ENCODE data around the gene TCN2.
A peak's percentile ranks its signal among the peaks of the same experiment; 100 is the strongest.

Gene TCN2

DNA sequence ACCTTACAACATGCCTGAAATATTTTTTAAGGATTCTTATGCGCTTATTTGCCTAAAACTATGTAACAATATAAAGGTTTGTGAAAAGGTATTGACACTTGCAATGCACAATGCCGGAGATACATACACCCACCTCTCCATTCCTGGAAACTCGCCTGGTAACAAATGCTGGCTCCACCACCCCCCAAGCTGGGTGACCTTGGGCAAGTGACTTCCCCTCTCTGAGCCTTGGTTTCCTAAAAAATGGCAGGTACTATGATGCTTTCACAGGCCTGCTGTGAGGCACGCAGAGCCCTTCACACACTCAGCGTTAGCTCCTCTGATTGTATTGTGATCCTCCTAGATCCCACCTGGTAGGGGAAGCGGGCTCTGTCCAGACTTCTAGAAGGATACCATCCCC is 34.8 kb upstream of the TCN2 start:
- H3K4me3 ChIP-seq (ENCODE audit: control insufficient read depth, low read depth, low read length), result no peak overlapping the region
- TF ChIP-seq, protein P1, sequence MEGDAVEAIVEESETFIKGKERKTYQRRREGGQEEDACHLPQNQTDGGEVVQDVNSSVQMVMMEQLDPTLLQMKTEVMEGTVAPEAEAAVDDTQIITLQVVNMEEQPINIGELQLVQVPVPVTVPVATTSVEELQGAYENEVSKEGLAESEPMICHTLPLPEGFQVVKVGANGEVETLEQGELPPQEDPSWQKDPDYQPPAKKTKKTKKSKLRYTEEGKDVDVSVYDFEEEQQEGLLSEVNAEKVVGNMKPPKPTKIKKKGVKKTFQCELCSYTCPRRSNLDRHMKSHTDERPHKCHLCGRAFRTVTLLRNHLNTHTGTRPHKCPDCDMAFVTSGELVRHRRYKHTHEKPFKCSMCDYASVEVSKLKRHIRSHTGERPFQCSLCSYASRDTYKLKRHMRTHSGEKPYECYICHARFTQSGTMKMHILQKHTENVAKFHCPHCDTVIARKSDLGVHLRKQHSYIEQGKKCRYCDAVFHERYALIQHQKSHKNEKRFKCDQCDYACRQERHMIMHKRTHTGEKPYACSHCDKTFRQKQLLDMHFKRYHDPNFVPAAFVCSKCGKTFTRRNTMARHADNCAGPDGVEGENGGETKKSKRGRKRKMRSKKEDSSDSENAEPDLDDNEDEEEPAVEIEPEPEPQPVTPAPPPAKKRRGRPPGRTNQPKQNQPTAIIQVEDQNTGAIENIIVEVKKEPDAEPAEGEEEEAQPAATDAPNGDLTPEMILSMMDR (IDR thresholded peaks at IDR 0.05; ENCODE audit: control insufficient read depth, insufficient read depth, low read depth, low read length, missing control alignments), result no peak
- no peak for DNase-seq (ENCODE audit: low read depth)

DNA sequence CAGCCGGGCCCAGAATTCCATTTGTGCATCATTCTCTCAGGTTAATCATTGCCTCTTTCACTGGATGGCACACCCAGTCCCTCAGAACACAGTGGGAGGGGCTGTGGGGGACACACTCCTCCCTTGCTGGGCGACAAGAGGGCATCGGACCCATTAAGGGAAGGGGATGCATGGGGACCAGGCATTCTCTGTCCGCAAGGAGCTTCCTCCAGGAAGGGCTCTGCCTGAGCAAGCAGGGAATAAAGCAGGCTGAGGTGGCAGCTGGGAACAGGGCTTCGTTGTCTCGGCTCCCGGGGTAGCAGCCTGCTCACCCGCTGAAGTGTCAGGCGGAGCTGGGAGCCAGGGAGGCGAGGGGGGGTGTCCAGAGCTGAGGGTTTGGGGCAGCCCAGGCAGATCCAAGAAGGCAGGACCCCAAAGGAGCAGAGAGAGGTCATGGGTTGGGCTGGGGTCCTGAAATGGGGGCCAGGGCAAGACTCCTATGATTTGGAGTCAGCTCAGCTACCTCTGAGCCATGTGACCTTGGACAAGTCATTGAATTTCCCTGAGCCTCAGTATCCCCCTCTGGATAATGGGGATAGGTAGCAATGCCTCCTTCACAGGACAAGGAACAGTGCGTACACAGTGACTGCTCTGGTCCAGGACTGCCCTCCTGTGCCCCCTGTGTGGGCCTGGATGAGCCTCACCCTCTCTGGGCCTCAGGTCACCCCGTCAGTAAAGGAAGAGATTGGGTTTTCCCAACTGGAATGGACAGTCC is 34.0 kb upstream of the TCN2 start:
- DNase-seq (ENCODE audit: low read depth), result no peak
- no peak overlapping the region for H3K4me3 ChIP-seq (ENCODE audit: control insufficient read depth, low read depth, low read length)
- TF ChIP-seq, protein P1 (IDR thresholded peaks at IDR 0.05; ENCODE audit: control insufficient read depth, insufficient read depth, low read depth, low read length, missing control alignments), result no peak

DNA sequence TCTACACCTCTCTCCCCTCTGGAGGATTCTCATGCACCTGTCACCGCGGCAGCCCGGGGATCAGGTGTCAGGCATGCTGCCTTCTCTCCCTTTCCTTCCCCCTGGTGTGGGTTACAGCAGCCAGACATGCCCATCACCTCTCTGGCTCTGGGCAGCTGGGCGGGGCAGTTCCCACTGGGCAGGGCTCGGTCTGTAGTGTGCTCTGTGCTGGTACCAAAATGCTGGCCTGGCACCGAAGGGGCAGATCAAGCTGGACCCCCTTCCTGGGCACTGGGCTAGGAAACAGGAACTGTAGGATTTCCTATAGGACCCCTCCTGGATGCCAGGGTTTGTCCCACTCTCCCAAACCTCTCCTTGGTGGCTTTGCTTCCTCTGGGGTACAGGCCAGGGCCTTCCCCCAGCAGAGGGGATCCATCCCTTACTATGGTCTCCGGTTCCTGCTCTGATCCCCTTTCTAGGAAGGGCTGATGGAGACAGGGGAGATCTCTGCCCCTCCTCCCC is 33.3 kb upstream of the TCN2 start:
- TF ChIP-seq, protein P1 (IDR thresholded peaks at IDR 0.05; ENCODE audit: control insufficient read depth, insufficient read depth, low read depth, low read length, missing control alignments), result no peak
- DNase-seq (ENCODE audit: low read depth), result no peak
- H3K4me3 ChIP-seq (ENCODE audit: control insufficient read depth, low read depth, low read length), result no peak overlapping the region

DNA sequence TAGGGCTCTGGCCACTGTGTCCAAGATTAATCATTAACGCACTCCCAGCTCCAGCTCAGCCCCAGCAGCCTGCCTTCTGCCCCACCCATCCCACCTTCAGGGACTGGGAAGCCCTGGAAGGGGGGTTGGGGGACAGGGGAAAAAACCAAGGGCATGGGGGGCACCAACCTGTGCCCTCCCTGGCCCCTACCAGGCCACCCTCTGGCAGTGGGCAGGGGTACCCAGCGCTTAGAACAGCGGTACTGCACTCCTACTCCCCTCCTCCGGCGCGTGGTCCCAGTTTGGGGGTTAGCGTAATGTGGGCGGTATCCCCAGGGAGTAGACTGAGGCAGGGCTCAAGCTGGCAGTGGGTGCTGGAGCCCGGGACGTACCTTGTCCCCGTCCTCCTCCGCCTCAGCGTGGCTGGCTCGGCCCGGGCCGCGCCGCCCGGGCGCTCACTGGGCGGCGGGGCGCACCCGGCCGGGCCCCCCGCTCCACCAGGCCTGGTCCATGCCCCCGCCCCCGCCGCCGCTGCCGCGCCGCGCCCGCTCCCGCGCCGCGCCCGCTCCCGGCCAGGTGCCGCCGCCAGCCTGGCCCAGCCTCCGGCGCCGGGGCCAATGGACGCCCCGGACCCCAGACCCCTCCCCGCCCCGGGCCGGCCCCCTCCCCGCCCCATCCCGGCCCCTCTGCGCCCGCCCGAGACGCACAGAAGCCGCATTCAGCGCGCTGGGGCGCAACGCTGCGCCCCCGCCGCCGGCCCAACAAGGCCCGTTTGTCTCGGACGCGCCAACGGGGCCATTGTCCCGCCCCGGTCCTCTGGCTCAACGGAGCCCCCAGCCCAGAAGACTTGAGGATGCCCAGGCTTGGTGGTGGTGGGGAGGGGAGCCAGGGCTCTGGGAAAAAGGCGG is 32.6 kb upstream of the TCN2 start, which contains the start of gene GAL3ST1:
Gene GAL3ST1, minus strand, starts transcription at position 571 of the 887 bp plus-strand sequence. CDS start 17,273 bp downstream, outside the sequence.
- DNase-seq (ENCODE audit: low read depth), result no peak
- TF ChIP-seq, protein P1 (IDR thresholded peaks at IDR 0.05; ENCODE audit: control insufficient read depth, insufficient read depth, low read depth, low read length, missing control alignments), result no peak
- H3K4me3 ChIP-seq (ENCODE audit: control insufficient read depth, low read depth, low read length), result no peak within 1 kb of the TSS

DNA sequence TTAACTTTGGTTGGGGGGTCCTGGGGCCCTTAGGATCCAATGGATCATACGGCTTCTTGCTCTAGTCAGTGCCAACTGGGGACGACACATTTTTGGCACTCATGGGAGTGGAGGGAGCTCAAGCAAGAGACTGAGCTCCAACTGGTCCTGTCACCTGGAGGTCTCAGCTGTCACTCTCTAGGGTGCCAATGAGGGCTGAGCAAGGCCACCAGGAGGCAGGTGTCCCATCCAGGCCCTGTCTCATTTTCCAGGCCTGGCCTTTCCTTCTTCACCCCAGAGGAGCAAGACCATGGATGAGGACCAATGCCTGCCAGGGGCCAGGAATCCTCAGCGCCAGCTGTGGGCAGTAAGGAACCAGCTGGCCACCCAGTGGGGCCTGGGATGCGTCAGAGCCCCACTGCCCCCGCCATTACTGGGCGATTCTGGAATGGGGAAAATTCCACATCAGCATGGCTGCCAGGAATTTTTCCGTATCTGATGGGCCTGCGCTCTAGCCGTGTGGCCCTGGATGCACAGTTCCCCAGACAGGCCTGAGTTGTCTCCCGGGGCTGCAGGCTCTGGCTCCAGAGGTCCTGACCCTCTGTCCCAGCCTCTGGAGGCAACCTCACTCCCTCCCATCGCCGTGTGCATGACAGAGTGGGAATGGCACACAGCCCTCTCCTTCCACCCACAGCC is 31.8 kb upstream of the TCN2 start:
- TF ChIP-seq, protein P1 (IDR thresholded peaks at IDR 0.05; ENCODE audit: control insufficient read depth, insufficient read depth, low read depth, low read length, missing control alignments), result no peak
- no peak overlapping the region for H3K4me3 ChIP-seq (ENCODE audit: control insufficient read depth, low read depth, low read length)

DNA sequence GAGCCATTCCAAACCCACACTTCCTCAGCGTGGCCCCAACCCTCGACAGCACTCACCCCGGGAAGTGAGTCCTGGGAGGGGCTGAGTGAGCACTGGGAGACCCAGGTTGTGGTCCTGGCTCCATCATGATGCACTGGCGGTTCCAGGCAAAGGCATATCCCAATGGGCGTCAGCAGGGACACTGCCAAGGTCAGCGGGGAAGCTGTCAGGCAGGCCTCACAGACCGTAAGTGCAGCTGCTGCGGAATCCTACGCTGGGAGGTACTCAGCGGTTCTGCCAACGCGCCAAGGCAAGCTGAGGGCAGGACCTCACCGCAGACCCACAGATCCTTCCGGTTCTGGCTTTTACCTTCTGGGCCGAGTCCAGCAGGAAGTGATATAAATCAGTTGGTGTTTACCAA is 31.1 kb upstream of the TCN2 start:
- TF ChIP-seq, protein P1 (IDR thresholded peaks at IDR 0.05; ENCODE audit: control insufficient read depth, insufficient read depth, low read depth, low read length, missing control alignments), result no peak
- H3K4me3 ChIP-seq (ENCODE audit: control insufficient read depth, low read depth, low read length), result no peak overlapping the region
- no peak for DNase-seq (ENCODE audit: low read depth)

More for the DNA sequence above, 31.8 kb upstream of the TCN2 start:
- peak; percentile 57 for DNase-seq (ENCODE audit: low read depth)
